Lower leg skin (tissue), 3 donors: ENCODE measurements around the gene PCK1.

Experiments
- CTCF ChIP-seq, 3 donors: fragments of 450-650 bp; IDR thresholded peaks; one replicate each; pipeline ENCODE4 v1.5.1; 2016; ENCODE audit warnings: antibody characterized with exemption in 3 of 3, mild to moderate bottlenecking in 3 of 3, moderate library complexity in 2 of 3
- POLR2A ChIP-seq, 2 donors: fragments of 450-650 bp; IDR thresholded peaks; one replicate each; pipeline ENCODE4 v1.6.1; 2016 to 2017; ENCODE audit warnings: antibody characterized with exemption in 2 of 2, mild to moderate bottlenecking in 1 of 2, moderate library complexity in 1 of 2

GRCh38 chr20:57583289-57584257, 22.7 kb downstream of the PCK1 start:
- TF ChIP-seq CTCF (IDR thresholded peaks at IDR 0.05) (no peak), POLR2A (IDR thresholded peaks at IDR 0.05) (no peak)
